Ovary (tissue), 3 donors: ENCODE measurements around the gene ZNF808.
"Not testable (repeated sequence)": the region's sequence is repeated elsewhere in the genome, so short reads cannot be mapped to it uniquely, and the experiment has no call there.

Experiments
- CTCF ChIP-seq, 3 donors: fragments of 450-650 bp in 2 of 3; fragments of 200-600 bp in 1 of 3; IDR thresholded peaks; one replicate each; pipeline versions ENCODE4 v1.5.1 to v1.8.0; 2016 to 2022; ENCODE audit warnings: antibody characterized with exemption in 3 of 3, mild to moderate bottlenecking in 1 of 3
- EP300 ChIP-seq: sonication (generic); formaldehyde crosslinking; IDR thresholded peaks from one replicate; pipeline ENCODE4 v1.6.1; 2017; ENCODE audit warnings: antibody characterized with exemption
- POLR2A ChIP-seq: fragments of 450-650 bp; IDR thresholded peaks from one replicate; pipeline ENCODE4 v1.6.1; 2017; ENCODE audit warnings: antibody characterized with exemption, mild to moderate bottlenecking, moderate library complexity
- donor health status: DM: no; HTN: no; CAD: no.

GRCh38 chr19:52485064-52485463 lies 42.4 kb upstream of the ZNF808 start:
- not testable (repeated sequence) for TF ChIP-seq POLR2A; CTCF (IDR thresholded peaks at IDR 0.05); EP300
